B cell (primary cell): ENCODE results near the gene HK2. TPM values are rescaled to one million over a fixed set of nuclear protein-coding genes. Genes with fewer than 3 reads are reported as not detected.

Source experiments
- ATAC-seq: fragments of 200-7000 bp; cut with Tn5 transposase; one replicate; pipeline ENCODE4 v1.10.0; 2021; ENCODE audit warnings: low read depth, mild to moderate bottlenecking, moderate number of reproducible peaks, moderate library complexity
- CTCF ChIA-PET: fragments of 350-600 bp; sonication (Branson Sonifier 250); formaldehyde crosslinking; loops from one replicate; lab custom pipeline; 2021; ENCODE audit warnings: antibody characterized with exemption, inconsistent platforms; lab: Charles Lee
- POLR2A ChIA-PET: fragments of 350-600 bp; sonication (Branson Sonifier 250); formaldehyde crosslinking; loops from one replicate; lab custom pipeline; 2021; ENCODE audit warnings: antibody characterized with exemption; lab: Charles Lee
- DNase-seq: peaks from one replicate; pipeline ENCODE4 v3.0.0; 2013
- H2AFZ ChIP-seq: 2 replicates; pipeline ENCODE4 v1.6.1; 2012; ENCODE audit warnings: mild to moderate bottlenecking, low read depth, low read length; ENCODE audit not compliant: insufficient read depth, poor library complexity, severe bottlenecking
- H3K27ac ChIP-seq, 2 donors: 1 replicate in 1 of 2; 2 replicates in 1 of 2; pipeline ENCODE4 v1.5.1; 2012 to 2013; ENCODE audit warnings: low read length in 2 of 2, mild to moderate bottlenecking in 2 of 2, moderate library complexity in 1 of 2
- H3K27me3 ChIP-seq, 4 experiments: fragments of 200-600 bp in 1 of 4; sonication (generic) in 1 of 4; replicated peaks in 1 of 4; 1 replicate in 2 of 4; 2 replicates in 2 of 4; pipeline versions ENCODE4 v1.6.1 to v1.7.0; 2013 to 2016; ENCODE audit warnings: low read length in 3 of 4, mild to moderate bottlenecking in 2 of 4, mixed read lengths in 1 of 4, moderate library complexity in 1 of 4; ENCODE audit not compliant: insufficient read depth in 4 of 4, control insufficient read depth in 3 of 4; ENCODE audit errors: control extremely low read depth in 1 of 4
- H3K36me3 ChIP-seq, 2 experiments: replicated peaks in 1 of 2; 1 replicate in 1 of 2; 2 replicates in 1 of 2; pipeline versions ENCODE4 v1.6.1 to v1.7.1; 2013; ENCODE audit warnings: low read length in 1 of 2; ENCODE audit not compliant: insufficient read depth in 2 of 2, control insufficient read depth in 1 of 2; ENCODE audit errors: control extremely low read depth in 1 of 2, extremely low read depth in 1 of 2
- H3K4me1 ChIP-seq, 2 donors: fragments of 200-600 bp in 1 of 2; sonication (generic) in 1 of 2; 1 replicate in 1 of 2; 2 replicates in 1 of 2; pipeline versions ENCODE4 v1.5.1 to v1.6.1; 2013 to 2017; ENCODE audit warnings: low read length in 2 of 2; ENCODE audit not compliant: control insufficient read depth in 2 of 2, insufficient read depth in 2 of 2
- H3K4me2 ChIP-seq: replicated peaks from 2 replicates; pipeline ENCODE3; 2012; ENCODE audit warnings: mild to moderate bottlenecking, low read depth, low read length; ENCODE audit not compliant: poor library complexity, severe bottlenecking
- H3K4me3 ChIP-seq, 5 experiments: fragments of 200-600 bp in 1 of 5; sonication (generic) in 1 of 5; 1 replicate in 3 of 5; 2 replicates in 2 of 5; pipeline versions ENCODE4 v1.5.1 to v1.7.0; 2011 to 2016; ENCODE audit warnings: low read length in 4 of 5, mild to moderate bottlenecking in 4 of 5, low read depth in 2 of 5, control low read depth in 1 of 5, moderate library complexity in 1 of 5; ENCODE audit not compliant: insufficient read depth in 1 of 5; ENCODE audit errors: control extremely low read depth in 1 of 5, extremely low read depth in 1 of 5
- H3K79me2 ChIP-seq: fragments of 200-600 bp; sonication (generic); one replicate; pipeline ENCODE4 v1.6.0; 2016; ENCODE audit warnings: low read length; ENCODE audit not compliant: control insufficient read depth, insufficient read depth
- H3K9ac ChIP-seq: fragments of 200-600 bp; sonication (generic); 2 replicates; pipeline ENCODE4 v1.6.1; 2017; ENCODE audit warnings: mild to moderate bottlenecking, low read length, moderate library complexity
- H3K9me3 ChIP-seq, 3 donors: one replicate each; pipeline versions ENCODE4 v1.6.1 to v1.7.1; 2013; ENCODE audit warnings: low read length in 2 of 3; ENCODE audit not compliant: control insufficient read depth in 2 of 3, insufficient read depth in 1 of 3; ENCODE audit errors: control extremely low read depth in 1 of 3
- H4K20me1 ChIP-seq: 2 replicates; pipeline ENCODE4 v1.6.0; 2012; ENCODE audit warnings: mild to moderate bottlenecking, low read length; ENCODE audit not compliant: insufficient read depth, control insufficient read depth, poor library complexity, severe bottlenecking
- H3K27ac Mint-ChIP-seq: one replicate; pipeline ENCODE4 v1.8.0; 2021; ENCODE audit warnings: mixed read lengths
- H3K27me3 Mint-ChIP-seq: one replicate; pipeline ENCODE4 v1.8.0; 2021; ENCODE audit warnings: mixed read lengths
- H3K4me1 Mint-ChIP-seq: one replicate; pipeline ENCODE4 v1.8.0; 2021; ENCODE audit warnings: mixed read lengths
- H3K4me3 Mint-ChIP-seq: one replicate; pipeline ENCODE4 v1.8.0; 2021; ENCODE audit warnings: mixed read lengths
- H3K9me3 Mint-ChIP-seq: one replicate; pipeline ENCODE4 v1.8.0; 2022; ENCODE audit warnings: mixed read lengths; ENCODE audit not compliant: insufficient read depth
- CTCF ChIP-seq: fragments of 200-600 bp; IDR thresholded peaks from one replicate; pipeline ENCODE4 v1.8.0; 2022; ENCODE audit warnings: antibody characterized with exemption, mild to moderate bottlenecking
- EZH2 ChIP-seq: IDR thresholded peaks from 2 replicates; pipeline ENCODE4 v1.6.1; 2012; ENCODE audit warnings: borderline replicate concordance, low read depth, mild to moderate bottlenecking, moderate library complexity, low read length; ENCODE audit not compliant: insufficient read depth, poor library complexity, severe bottlenecking
- WGBS: methylation state at CpG from one replicate; pipeline ENCODE4 v1.1.5; 2013; ENCODE audit warnings: missing lambda C conversion rate; ENCODE audit not compliant: insufficient coverage; 5-methylcytosine and 5-hydroxymethylcytosine counted together
- intact Hi-C: fragments of 100-400 bp; cut with micrococcal nuclease; formaldehyde crosslinking; loops from one replicate; pipeline ENCODE4 v1.10.0; 2022
- polyA plus RNA-seq: library from polyadenylated mRNA; depleted of rRNA; stranded (reverse); fragments of >200 nt; gene quantifications from 2 replicates; pipeline ENCODE4 v1.2.3, GENCODE V29; 2012
- total RNA-seq, 2 donors: library from RNA; stranded (reverse); fragments of 120-200 nt in 1 of 2; gene quantifications; 1 replicate in 1 of 2; 2 replicates in 1 of 2; pipeline versions ENCODE4 v1.2.3 to v1.2.4, GENCODE V29; 2013 to 2022

HK2 gene
- total and polyA plus RNA-seq, 2 donors (not counting 1 experiment from before 2014, with no cell fraction given): 5.0 to 5.7 TPM

GRCh38 chr2:74835831-74836674, 2.1 kb downstream of the HK2 start:
- Histone ChIP-seq H3K4me3 (peak overlapping the region; percentile 74 to 94 (median 80)), H3K27me3 (no peaks in the 10 kb centered on the region), H3K4me2 (peak overlapping the region; percentile 83), H3K79me2 (peaks cover 46% of the 10 kb centered on the region), H3K9me3 (no peaks in the 10 kb centered on the region), H3K36me3 (no peaks in the 10 kb centered on the region), H2AFZ (peak overlapping the region; percentile 80), H3K4me1 (peaks cover 10 to 31% of the 10 kb centered on the region in 2 donors), H3K9ac (peak overlapping the region; percentile 69), H4K20me1 (peaks cover 2% of the 10 kb centered on the region), H3K27ac (peak overlapping the region; percentile 69 to 75)
- H3K4me1 Mint-ChIP-seq: peaks cover 30% of the 10 kb centered on the region
- ChIA-PET CTCF (interaction anchor here (0.7 to 9.3 kb wide), 24 partner anchors 8 to 792 kb away, joined by 3 to 75 read pairs (median 5); no protein-coding TSS in a partner anchor), POLR2A (interaction anchor here (0.5 to 0.6 kb wide), 2 partner anchors 39 to 365 kb away, joined by 5 to 7 read pairs; no protein-coding TSS in a partner anchor)
- intact Hi-C loops: loop anchor here (1.0 to 10.0 kb wide), 7 partner anchors 8 to 1451 kb away; partner anchors contain the start of genes ALMS1, POLE4 and TPRKB
- DNase-seq: peak; percentile 72
- 3% methylated on average over 13 of the region's 15 CpGs for WGBS
- H3K27me3 Mint-ChIP-seq: no peaks in the 10 kb centered on the region
- peak overlapping the region; percentile 85 for H3K27ac Mint-ChIP-seq
- peak; percentile 26 for ATAC-seq
- H3K9me3 Mint-ChIP-seq: no peaks in the 10 kb centered on the region
- TF ChIP-seq EZH2 (no peak), CTCF (peak; percentile 89)
- H3K4me3 Mint-ChIP-seq: peak overlapping the region; percentile 93
